Upper lobe of left lung (tissue), 4 donors: ENCODE measurements around the gene PDCL2.

Source experiments
- CTCF ChIP-seq, 6 experiments: fragments of 450-650 bp in 4 of 6; fragments of 200-600 bp in 2 of 6; sonication (generic) in 2 of 6; IDR thresholded peaks; one replicate each; pipeline ENCODE4 v1.5.1; 2016 to 2019; ENCODE audit warnings: antibody characterized with exemption in 6 of 6
- EP300 ChIP-seq, 4 donors: sonication (generic); formaldehyde crosslinking; IDR thresholded peaks; one replicate each; pipeline ENCODE4 v1.5.1; 2017; ENCODE audit warnings: antibody characterized with exemption in 4 of 4, control low read depth in 2 of 4
- POLR2A ChIP-seq, 4 donors: fragments of 450-650 bp; IDR thresholded peaks; one replicate each; pipeline ENCODE4 v1.5.1; 2016 to 2017; ENCODE audit warnings: antibody characterized with exemption in 4 of 4, mild to moderate bottlenecking in 2 of 4
- POLR2AphosphoS5 ChIP-seq, 2 donors: sonication (generic); formaldehyde crosslinking; IDR thresholded peaks; one replicate each; pipeline ENCODE4 v1.5.1; 2017; ENCODE audit warnings: antibody characterized with exemption in 2 of 2

- TF ChIP-seq CTCF (IDR thresholded peaks at IDR 0.05) (no peak), POLR2A (IDR thresholded peaks at IDR 0.05) (no peak), POLR2AphosphoS5 (IDR thresholded peaks at IDR 0.05) (no peak), EP300 (IDR thresholded peaks at IDR 0.05) (no peak)
These were observed 45.3 kb upstream of the PDCL2 start for GRCh38 chr4:55637272-55637820.
